GM10266 (cell line): Measurements from ENCODE around the gene CD300A.

Source experiments
- DNase-seq: peaks from one replicate; pipeline ENCODE4 v3.0.0; 2012; ENCODE audit errors: extremely low spot score
- CTCF ChIP-seq: IDR thresholded peaks from 2 replicates; pipeline ENCODE4 v1.5.1; 2012; ENCODE audit warnings: mild to moderate bottlenecking, low read depth; ENCODE audit not compliant: control insufficient read depth, insufficient read depth; ENCODE audit errors: missing control alignments

The CD300A gene

GRCh38 chr17:74427048-74427762 is 39.2 kb upstream of the CD300A start:
- no peak for TF ChIP-seq CTCF
- DNase-seq, result no peak

- no peak for DNase-seq
- TF ChIP-seq CTCF, result no peak
Observed at GRCh38 chr17:74427763-74428153, 38.7 kb upstream of the CD300A start.

- DNase-seq, result no peak
- no peak for TF ChIP-seq CTCF
Observed at GRCh38 chr17:74429604-74430384, 36.6 kb upstream of the CD300A start.

GRCh38 chr17:74430385-74430705 is 36.1 kb upstream of the CD300A start:
- DNase-seq, result no peak
- no peak for TF ChIP-seq CTCF

GRCh38 chr17:74430706-74431567 is 35.5 kb upstream of the CD300A start:
- DNase-seq, result peak; percentile 70
- TF ChIP-seq CTCF, result no peak

- peak; percentile 83 for DNase-seq
Observed at GRCh38 chr17:74431568-74432423, 34.6 kb upstream of the CD300A start, which contains the start of gene GPRC5C. GPRC5C (plus strand) TSS chr17:74432088; CDS start chr17:74439777, 7,689 bp downstream.

More at GRCh38 chr17:74431568-74432423, 34.6 kb upstream of the CD300A start, which contains the start of gene GPRC5C:
- TF ChIP-seq CTCF, result no peak
